ENCODE measurements around the gene ADH7. TPM values are rescaled to one million over a fixed set of nuclear protein-coding genes. Genes with fewer than 3 reads are reported as not detected.
A peak's percentile ranks its signal among the peaks of the same experiment; 100 is the strongest.

ADH7 gene
- not detected for polyA plus RNA-seq (2012; ENCODE audit: low read depth, missing spikeins)

GRCh38 chr4:99435154-99435553, at the start of gene ADH7:
TSS of gene ADH7 (minus strand) at chr4:99435342. CDS start at chr4:99435233, 109 bp downstream.
- TF ChIP-seq POU2F2 (IDR thresholded peaks at IDR 0.05; ENCODE audit: low read depth, low read length), result no peak
- no peak for TF ChIP-seq POLR2AphosphoS5 (IDR thresholded peaks at IDR 0.05; ENCODE audit: low read depth, low read length)
- no peak for TF ChIP-seq SPI1 (IDR thresholded peaks at IDR 0.05; ENCODE audit: low read depth, low read length)
- no peak for TF ChIP-seq PAX5 (IDR thresholded peaks at IDR 0.05; ENCODE audit: insufficient read depth, low read length, severe bottlenecking)
- no peak for TF ChIP-seq POLR2A (IDR thresholded peaks at IDR 0.05; ENCODE audit: low read depth, low read length)
- TF ChIP-seq TAF1 (IDR thresholded peaks at IDR 0.05; ENCODE audit: low read depth, low read length), result no peak
- DNase-seq (ENCODE audit: insufficient read length, low spot score) (no peak), FAIRE-seq (no peak)

- FAIRE-seq (no peak), DNase-seq (ENCODE audit: insufficient read length, low spot score) (no peak)
- TF ChIP-seq TAF1 (IDR thresholded peaks at IDR 0.05; ENCODE audit: low read depth, low read length), result no peak
- TF ChIP-seq PAX5 (IDR thresholded peaks at IDR 0.05; ENCODE audit: insufficient read depth, low read length, severe bottlenecking), result no peak
- TF ChIP-seq SPI1 (IDR thresholded peaks at IDR 0.05; ENCODE audit: low read depth, low read length), result no peak
- no peak for TF ChIP-seq POU2F2 (IDR thresholded peaks at IDR 0.05; ENCODE audit: low read depth, low read length)
- no peak for TF ChIP-seq POLR2AphosphoS5 (IDR thresholded peaks at IDR 0.05; ENCODE audit: low read depth, low read length)
- no peak for TF ChIP-seq POLR2A (IDR thresholded peaks at IDR 0.05; ENCODE audit: low read depth, low read length)
These were observed 48.5 kb upstream of the ADH7 start for GRCh38 chr4:99483636-99484035.

GRCh38 chr4:99473131-99473530, 38.0 kb upstream of the ADH7 start:
- no peak for FAIRE-seq
- DNase-seq (ENCODE audit: insufficient read length, low spot score), result no peak
- TF ChIP-seq POU2F2 (IDR thresholded peaks at IDR 0.05; ENCODE audit: low read depth, low read length) (no peak), PAX5 (IDR thresholded peaks at IDR 0.05; ENCODE audit: insufficient read depth, low read length, severe bottlenecking) (no peak), TAF1 (IDR thresholded peaks at IDR 0.05; ENCODE audit: low read depth, low read length) (no peak), SPI1 (IDR thresholded peaks at IDR 0.05; ENCODE audit: low read depth, low read length) (no peak), POLR2AphosphoS5 (IDR thresholded peaks at IDR 0.05; ENCODE audit: low read depth, low read length) (no peak), POLR2A (IDR thresholded peaks at IDR 0.05; ENCODE audit: low read depth, low read length) (no peak)

- TF ChIP-seq PAX5 (IDR thresholded peaks at IDR 0.05; ENCODE audit: insufficient read depth, low read length, severe bottlenecking) (no peak), TAF1 (IDR thresholded peaks at IDR 0.05; ENCODE audit: low read depth, low read length) (no peak), POLR2AphosphoS5 (IDR thresholded peaks at IDR 0.05; ENCODE audit: low read depth, low read length) (no peak), SPI1 (IDR thresholded peaks at IDR 0.05; ENCODE audit: low read depth, low read length) (no peak), POU2F2 (IDR thresholded peaks at IDR 0.05; ENCODE audit: low read depth, low read length) (no peak), POLR2A (IDR thresholded peaks at IDR 0.05; ENCODE audit: low read depth, low read length) (no peak)
- DNase-seq (ENCODE audit: insufficient read length, low spot score) (no peak), FAIRE-seq (no peak)
These were observed 36.8 kb upstream of the ADH7 start for GRCh38 chr4:99471896-99472295.

GRCh38 chr4:99471349-99471748, 36.2 kb upstream of the ADH7 start:
- DNase-seq (ENCODE audit: insufficient read length, low spot score), result no peak
- no peak for FAIRE-seq

GRCh38 chr4:99468889-99469288, 33.7 kb upstream of the ADH7 start:
- no peak for DNase-seq (ENCODE audit: insufficient read length, low spot score)
- FAIRE-seq, result no peak
- TF ChIP-seq POLR2A (IDR thresholded peaks at IDR 0.05; ENCODE audit: low read depth, low read length) (no peak), POLR2AphosphoS5 (IDR thresholded peaks at IDR 0.05; ENCODE audit: low read depth, low read length) (no peak), POU2F2 (IDR thresholded peaks at IDR 0.05; ENCODE audit: low read depth, low read length) (no peak)

More at GRCh38 chr4:99471349-99471748, 36.2 kb upstream of the ADH7 start:
- no peak for TF ChIP-seq SPI1 (IDR thresholded peaks at IDR 0.05; ENCODE audit: low read depth, low read length)
- no peak for TF ChIP-seq POU2F2 (IDR thresholded peaks at IDR 0.05; ENCODE audit: low read depth, low read length)
- no peak for TF ChIP-seq PAX5 (IDR thresholded peaks at IDR 0.05; ENCODE audit: insufficient read depth, low read length, severe bottlenecking)
- no peak for TF ChIP-seq POLR2AphosphoS5 (IDR thresholded peaks at IDR 0.05; ENCODE audit: low read depth, low read length)
- TF ChIP-seq POLR2A (IDR thresholded peaks at IDR 0.05; ENCODE audit: low read depth, low read length), result no peak
- TF ChIP-seq TAF1 (IDR thresholded peaks at IDR 0.05; ENCODE audit: low read depth, low read length), result no peak

GRCh38 chr4:99467887-99468286, 32.7 kb upstream of the ADH7 start:
- FAIRE-seq (no peak), DNase-seq (ENCODE audit: insufficient read length, low spot score) (no peak)
- TF ChIP-seq POU2F2 (IDR thresholded peaks at IDR 0.05; ENCODE audit: low read depth, low read length) (no peak), POLR2A (IDR thresholded peaks at IDR 0.05; ENCODE audit: low read depth, low read length) (no peak), TAF1 (IDR thresholded peaks at IDR 0.05; ENCODE audit: low read depth, low read length) (no peak), PAX5 (IDR thresholded peaks at IDR 0.05; ENCODE audit: insufficient read depth, low read length, severe bottlenecking) (no peak), SPI1 (IDR thresholded peaks at IDR 0.05; ENCODE audit: low read depth, low read length) (no peak), POLR2AphosphoS5 (IDR thresholded peaks at IDR 0.05; ENCODE audit: low read depth, low read length) (no peak)

GRCh38 chr4:99463566-99463965, 28.4 kb upstream of the ADH7 start:
- TF ChIP-seq POLR2AphosphoS5 (IDR thresholded peaks at IDR 0.05; ENCODE audit: low read depth, low read length) (no peak), POU2F2 (IDR thresholded peaks at IDR 0.05; ENCODE audit: low read depth, low read length) (no peak), SPI1 (IDR thresholded peaks at IDR 0.05; ENCODE audit: low read depth, low read length) (no peak), TAF1 (IDR thresholded peaks at IDR 0.05; ENCODE audit: low read depth, low read length) (no peak)
- DNase-seq (ENCODE audit: insufficient read length, low spot score) (no peak), FAIRE-seq (no peak)

- DNase-seq (ENCODE audit: insufficient read length, low spot score) (peak; percentile 27), FAIRE-seq (peak; percentile 81)
- TF ChIP-seq POU2F2 (IDR thresholded peaks at IDR 0.05; ENCODE audit: low read depth, low read length) (no peak), TAF1 (IDR thresholded peaks at IDR 0.05; ENCODE audit: low read depth, low read length) (no peak), POLR2AphosphoS5 (IDR thresholded peaks at IDR 0.05; ENCODE audit: low read depth, low read length) (no peak), SPI1 (IDR thresholded peaks at IDR 0.05; ENCODE audit: low read depth, low read length) (no peak), PAX5 (IDR thresholded peaks at IDR 0.05; ENCODE audit: insufficient read depth, low read length, severe bottlenecking) (no peak), POLR2A (IDR thresholded peaks at IDR 0.05; ENCODE audit: low read depth, low read length) (no peak)
These were observed 27.8 kb upstream of the ADH7 start for GRCh38 chr4:99462875-99463464.
